HG03280 (cell line): ENCODE data around the gene MYO1G.

Experiments
- ATAC-seq: cut with Tn5 transposase; IDR thresholded peaks from one replicate; pipeline ENCODE4 v1.9.1; 2021; ENCODE audit warnings: mild to moderate bottlenecking, moderate library complexity; ENCODE audit not compliant: unreplicated experiment

Gene MYO1G

DNA sequence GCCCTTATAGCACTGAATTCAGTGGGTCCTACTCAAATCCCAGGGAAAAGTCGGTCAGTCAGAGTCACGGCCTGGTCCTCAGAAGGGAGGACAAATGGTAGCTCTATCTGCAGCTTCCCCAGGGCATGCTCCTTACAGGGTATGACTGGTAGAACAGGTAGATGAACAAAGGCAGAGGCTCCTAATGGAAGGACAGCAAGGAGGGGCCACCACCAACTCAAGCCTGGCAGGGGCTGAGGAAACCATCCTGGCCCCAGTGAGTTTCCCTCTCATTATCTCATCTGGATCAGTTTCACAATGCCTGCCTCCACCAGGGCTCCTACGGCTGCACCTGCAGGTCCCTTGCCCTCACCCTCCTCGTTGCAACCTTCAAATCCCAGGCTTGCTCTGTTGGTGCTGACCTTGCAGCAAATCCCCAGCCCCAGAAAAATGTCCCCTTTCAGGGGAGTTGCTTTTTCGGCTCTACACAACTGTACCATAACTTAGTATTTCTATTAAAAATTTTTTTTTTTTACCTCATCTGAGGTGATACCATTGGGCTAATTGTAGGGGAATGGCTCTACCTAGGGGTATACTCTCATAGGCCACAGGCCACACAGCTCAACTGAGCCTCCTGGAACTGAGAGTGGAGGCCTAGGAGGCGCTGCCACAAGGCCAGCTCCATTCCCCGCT, 2.4 kb upstream of the MYO1G start:
- ATAC-seq, result peak; percentile 2

DNA sequence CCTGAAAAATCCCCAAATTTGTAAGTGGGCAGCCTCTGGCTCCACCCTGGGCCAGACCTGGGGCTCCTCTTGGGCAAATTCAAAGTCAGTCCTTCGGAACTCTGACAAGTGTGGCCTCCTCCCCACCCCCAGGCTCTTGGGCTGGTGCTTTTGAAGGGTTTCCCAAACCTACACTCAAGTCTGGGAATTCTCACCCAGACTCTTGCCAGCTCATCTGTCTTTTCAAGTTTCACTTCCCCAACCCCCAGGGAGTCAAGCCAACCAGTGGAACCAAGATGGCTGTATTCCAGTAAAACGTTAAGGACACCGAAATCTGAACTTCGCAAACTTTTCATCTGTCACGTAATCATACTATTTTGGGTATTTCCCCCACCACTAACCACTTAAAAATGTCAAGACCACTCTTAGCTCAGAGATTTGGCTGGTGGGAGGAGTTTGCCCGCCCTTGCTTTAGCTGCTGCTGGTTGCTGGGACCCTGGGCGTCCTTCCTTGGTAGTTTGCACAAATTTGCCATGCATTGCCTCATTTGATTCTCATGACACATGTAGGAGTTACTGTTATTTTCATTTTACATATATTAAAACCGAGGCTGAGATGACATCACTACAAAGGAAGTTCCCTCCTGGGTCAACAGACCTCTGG, 1.7 kb upstream of the MYO1G start:
- ATAC-seq, result peak; percentile 48

DNA sequence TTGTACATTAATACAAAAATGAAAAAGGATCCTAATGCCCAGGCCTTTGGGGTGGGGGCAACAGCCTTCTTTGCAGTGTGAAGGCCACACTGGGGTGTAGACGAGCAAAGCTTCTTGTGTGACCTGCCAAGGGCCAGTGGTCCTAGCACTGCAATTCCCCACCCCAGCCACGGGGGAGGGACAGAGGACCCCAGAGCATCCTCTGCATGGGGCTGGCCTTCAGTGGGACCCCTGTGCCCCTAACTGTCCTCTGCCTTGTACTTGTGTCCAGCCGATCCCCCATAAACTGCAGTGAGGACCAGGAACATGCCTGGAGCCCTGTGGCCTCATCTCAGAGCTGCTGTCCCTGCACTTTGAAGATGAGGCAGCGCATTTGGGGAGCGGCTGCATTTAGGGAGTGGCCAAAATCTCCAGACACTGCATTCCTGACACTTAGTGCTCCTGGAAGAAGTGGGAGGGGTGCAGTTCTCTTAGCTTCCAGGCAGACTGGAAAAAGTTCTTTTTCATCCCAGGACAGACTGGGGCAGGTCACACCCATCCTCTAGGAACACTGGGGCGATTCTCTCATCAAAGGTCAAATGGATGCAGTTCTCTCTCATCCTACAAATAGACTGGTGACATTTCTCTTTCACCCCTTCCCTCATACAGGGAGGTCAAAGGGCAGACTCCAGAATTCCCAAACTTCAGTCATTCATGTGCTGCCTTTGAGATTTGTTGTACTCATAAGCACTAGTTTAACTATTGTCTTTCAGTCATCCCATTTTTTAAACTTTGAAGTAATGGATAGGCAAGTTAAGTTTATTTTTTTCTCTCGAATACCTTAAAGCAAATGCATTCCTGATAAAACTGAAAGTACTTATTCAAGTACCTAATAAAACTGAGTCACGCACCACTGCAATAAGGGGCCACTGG, 922 bp upstream of the MYO1G start:
- peak; percentile 22 for ATAC-seq

DNA sequence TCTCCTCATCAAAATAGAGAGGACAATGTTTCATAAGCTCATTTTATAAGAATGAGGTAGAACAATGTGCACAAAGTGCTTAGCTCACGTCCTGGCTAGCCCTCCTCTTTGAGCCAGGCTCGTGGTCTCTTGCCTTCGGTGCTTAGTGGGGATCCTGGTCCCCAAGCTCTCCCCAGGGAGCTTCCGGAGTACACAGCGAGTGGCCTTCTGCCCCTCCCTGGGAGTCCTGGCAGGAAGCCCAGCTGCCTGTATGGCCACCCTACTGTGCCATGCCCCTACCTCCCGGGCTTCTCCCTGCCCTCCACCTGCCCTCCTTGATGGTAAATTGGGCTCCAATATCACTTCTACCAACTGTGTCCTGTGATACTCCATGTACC, 868 bp downstream of the MYO1G start:
- no peak for ATAC-seq

DNA sequence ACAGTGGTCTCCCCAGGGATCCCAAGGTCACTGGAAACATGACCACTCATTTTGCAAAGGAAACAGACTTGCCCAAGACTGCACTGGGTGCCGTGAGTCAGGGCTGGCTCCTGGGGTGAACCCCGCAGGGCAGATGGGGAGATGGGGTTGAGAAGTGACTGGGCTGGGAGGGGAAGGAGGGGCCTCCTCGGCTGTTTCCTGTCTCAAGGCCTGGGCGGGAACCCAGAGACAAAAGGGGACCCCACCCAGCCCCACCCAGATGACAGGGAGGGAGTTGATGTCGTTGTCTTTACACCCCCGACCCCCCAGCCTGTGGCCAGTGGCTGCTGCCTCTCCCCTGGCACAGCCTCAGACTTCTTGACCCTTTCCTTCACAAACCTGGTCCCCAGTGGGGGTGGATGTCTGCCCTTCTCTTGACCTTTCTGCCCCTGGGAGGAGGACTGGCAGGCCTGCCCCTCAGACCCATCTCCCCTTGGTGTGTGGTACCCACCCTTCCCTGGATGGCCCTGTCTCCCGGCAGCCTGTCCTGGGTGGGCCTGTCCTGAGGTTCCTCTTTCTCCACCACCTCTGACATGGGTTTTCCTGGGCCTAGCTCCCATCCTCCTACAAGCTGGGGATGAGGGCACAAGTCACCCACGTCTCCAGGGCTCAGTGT, 1.4 kb downstream of the MYO1G start:
- ATAC-seq, result no peak

DNA sequence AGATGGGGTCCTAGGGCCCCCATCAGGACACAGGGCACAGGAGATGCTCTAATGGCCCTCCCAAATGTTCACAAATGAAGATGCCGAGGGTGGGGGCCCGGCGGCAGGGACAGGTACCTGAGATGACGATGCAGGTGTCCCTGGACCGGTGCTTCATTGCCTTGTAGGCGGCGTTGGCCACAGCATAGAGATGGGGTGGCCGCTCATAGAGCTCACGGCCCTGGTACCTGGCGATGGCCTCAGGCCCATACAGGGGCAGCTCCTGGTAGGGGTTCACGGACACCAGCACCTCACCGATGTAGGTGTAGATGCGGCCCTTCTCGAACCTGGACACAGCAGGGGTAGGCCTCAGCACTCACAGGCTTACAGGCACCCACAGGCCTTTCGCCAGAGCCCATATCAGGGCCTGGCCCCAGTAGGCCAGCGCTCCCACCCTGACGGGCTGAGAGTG, 2.0 kb downstream of the MYO1G start:
- no peak for ATAC-seq

DNA sequence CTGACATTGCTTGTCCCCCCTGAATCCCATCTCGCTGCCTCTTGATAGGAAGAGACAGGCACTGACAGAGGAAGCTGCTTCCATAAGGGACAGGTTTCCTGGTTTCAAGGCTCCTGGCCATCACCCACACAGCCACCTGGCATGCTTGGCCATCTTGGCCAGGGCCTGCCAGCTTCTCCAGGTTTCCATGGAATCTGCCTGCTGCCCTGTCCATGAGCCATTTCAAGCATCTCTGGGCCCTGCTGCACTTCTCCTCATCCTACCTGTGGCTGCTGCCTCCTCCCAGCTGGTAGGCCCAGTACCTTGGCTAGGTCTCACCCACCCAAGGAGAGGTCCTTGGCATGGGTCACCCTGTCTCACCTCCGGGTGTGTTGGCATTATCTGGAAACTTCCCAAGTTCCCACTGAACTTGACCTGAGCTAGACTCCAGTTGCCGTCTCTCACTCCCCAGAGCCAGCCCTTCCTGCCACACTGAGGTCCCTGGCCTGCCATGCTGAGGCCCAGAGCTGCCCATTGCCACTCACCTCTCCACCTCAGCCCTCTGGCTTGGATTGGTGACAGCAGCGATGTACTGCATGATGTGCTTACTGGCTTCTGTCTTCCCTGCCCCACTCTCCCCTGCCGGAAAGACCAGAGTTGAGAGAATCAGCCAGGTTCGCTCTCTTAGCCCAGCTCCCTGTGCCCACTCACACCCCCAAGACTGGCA, 2.6 kb downstream of the MYO1G start:
- no peak for ATAC-seq

DNA sequence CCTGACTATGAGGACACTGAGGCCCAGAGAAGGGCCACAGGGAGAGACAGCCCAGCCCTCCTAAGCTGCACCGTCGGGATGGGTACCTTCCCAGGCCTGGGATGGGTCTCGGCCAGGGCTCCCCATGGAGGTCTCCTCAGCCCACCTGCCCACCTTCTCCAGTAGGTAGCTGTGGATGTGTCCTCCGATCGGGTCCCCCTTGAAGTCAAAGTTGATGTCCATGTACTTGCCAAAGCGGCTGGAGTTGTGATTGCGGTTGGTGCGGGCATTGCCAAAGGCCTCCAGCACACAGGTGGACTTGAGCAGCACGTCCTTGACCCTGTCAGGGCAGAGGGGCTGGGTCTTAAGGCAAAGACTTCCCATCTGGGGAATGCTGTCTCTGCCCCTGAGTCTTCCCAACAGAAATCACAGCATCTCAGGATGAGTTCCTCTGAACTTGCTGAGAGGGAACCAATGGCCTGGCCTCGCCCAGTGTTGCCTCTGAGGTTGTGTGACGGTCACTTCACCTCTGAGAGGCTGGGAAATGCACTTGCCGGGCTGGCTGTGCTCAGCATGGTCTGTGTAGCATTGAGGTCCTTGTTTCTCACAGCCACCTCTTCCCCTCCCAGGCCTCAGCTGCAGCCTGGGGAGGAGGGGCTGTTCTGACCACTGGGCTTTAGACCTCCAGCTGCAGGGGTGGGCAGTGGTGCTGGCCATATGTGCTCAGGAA, 3.3 kb downstream of the MYO1G start:
- ATAC-seq, result no peak

DNA sequence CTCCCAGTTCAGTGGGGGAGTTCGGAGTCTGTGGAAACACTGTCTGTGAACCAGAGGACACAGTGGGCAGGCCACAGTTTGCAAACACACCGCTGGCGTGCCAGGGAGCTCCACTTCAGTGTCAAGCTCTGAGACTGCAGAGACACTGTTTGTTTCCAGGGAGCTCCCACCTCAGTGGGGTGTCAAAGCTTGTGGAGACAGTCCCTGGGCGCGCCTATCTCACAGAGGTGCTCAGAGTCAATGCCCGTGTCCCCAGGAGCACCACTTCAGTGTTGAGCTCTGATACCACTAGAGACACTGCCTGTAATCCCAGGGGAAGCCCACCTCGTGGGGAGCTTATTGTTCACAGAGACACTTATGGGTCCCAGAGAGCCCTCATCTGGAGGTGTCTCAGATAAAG, 4.3 kb downstream of the MYO1G start:
- ATAC-seq, result no peak

DNA sequence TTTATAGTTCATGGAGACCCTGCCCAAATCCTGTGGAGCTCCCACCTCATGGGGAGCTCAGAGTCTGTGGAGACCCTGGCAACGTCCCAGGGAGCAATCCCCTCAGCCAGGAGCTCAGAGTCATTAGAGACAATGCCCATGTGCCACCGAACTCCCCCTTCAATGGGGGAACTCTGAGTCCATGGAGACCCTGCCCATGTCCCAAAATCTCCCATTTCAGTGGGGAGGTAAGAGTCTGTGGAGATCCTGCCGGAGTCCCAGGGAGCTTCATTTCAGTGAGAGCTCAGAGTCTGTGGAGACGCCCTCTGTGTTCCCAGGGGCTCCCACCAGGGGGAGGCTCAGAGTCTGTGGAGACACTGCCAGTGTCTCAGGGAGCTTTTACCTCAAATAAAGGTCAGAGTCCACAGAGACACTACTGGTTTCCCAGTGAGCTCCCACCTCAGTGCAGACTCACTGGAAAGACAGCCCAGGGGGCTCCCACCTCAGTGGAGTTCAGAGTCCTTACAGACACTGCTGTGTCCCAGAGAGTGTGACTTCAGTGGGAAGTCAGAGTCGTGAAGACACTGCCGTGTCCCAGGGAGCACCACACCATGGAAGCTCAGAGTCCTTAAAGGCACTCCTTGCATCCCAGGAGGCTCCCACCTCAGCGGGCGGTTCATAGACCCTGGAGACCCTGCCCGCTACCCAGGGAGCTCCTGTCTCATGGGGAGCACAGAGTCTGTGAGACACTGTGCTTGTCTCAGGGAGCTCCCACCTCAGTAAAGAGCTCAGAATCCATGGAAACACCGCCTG, 5.0 kb downstream of the MYO1G start:
- ATAC-seq, result no peak

DNA sequence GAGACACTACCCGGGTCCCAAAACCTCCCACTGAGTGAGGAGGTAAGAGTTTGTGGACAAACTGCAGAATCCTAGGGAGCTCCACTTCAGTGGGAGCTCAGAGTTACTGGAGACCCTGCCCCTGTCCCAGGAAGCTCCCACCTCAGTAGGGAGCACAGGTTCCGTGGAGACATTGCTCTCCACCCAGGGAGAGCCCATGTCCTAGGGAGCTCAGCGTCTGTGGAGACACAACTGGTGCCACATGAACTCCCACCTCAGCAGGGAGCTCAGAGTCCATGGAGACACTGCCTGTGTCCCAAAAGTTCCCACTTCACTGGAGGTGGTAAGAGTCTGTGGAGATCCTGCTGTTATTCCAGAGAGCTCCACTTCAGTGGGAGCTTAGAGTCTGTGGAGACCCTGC, 6.3 kb downstream of the MYO1G start:
- ATAC-seq, result no peak

DNA sequence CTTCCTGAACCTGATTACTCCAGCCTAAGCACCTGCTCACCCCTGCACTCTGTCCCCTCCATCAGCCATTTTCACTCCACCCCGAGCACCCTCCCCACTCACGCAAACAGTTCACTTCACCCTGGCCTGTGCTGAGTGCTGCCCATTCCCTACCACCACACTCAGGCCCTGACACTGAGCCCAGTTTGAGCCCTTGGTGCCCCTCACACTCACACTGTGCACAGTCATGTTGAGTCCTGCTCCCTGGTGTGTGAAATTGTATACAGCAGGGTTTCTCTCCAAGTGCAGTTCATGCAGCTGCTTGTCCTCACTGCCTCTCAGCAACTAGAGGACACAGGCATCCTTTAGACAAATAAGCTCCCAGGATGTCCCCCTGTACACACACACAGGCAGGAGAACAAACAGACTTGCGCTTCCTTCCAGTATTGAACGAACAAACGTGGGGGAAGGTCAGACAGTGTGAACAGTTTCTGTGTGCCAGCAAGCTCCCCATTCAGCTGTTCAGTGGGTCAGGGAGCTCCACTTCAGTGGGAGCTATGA, 6.8 kb downstream of the MYO1G start:
- no peak for ATAC-seq

DNA sequence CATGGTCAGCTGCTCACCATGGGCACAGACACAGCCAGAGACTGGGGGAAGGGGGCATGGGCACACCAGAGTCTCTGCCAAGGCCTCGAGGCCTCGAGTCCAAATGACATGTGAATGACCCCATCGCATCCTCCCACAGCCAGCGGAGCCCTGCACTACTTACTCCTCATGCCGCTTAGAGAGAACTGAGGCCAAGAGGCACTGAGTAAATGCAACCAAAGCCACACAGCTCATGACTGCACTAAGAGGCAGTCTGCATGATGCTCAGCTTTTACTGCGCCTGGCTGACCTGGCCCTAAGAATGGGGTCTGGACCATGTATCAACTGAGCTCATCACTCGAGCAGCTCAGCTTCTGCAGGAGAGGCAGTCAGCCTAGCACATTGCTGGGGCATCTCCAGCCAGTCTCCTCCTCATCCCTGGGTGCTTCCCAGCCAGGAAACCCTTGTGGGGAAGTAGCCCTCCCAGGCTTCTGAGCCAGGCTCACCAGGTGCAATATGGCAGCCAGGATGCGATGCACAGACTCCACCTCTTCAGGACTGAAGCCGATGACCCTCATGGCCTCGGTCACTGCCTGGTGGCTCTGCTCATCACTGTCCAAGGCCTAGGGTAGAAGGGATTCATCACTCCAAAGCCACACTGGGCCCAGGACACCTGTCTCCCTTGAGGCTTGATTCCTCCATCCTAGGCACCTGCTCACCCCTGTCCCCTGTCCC, 7.5 kb downstream of the MYO1G start:
- ATAC-seq, result no peak

DNA sequence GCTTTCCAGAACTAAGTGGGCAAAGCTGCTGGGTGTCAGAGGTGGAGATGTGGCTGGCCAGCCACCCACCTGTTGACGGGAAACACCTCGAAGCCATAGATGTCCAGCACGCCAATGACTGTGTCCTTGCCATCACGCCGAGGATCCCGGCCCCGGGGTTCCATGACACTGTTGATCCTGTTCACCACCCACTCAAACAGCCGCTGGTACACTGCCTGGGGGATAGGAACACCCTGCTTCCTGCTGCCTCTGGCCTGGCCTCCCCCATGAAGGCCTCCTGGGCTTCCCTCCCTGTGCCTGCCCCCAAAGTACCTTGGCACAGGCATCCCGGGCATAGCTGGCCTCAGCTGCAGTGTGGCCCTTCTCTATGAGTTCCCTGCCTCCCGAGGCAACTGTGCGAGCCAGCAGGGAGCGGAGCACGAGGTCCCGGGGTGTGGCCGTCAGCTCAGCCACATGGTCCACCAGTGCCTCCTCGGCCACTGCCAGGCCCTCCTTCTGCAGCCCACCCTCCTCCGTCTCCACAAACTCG, 8.2 kb downstream of the MYO1G start:
- no peak for ATAC-seq

DNA sequence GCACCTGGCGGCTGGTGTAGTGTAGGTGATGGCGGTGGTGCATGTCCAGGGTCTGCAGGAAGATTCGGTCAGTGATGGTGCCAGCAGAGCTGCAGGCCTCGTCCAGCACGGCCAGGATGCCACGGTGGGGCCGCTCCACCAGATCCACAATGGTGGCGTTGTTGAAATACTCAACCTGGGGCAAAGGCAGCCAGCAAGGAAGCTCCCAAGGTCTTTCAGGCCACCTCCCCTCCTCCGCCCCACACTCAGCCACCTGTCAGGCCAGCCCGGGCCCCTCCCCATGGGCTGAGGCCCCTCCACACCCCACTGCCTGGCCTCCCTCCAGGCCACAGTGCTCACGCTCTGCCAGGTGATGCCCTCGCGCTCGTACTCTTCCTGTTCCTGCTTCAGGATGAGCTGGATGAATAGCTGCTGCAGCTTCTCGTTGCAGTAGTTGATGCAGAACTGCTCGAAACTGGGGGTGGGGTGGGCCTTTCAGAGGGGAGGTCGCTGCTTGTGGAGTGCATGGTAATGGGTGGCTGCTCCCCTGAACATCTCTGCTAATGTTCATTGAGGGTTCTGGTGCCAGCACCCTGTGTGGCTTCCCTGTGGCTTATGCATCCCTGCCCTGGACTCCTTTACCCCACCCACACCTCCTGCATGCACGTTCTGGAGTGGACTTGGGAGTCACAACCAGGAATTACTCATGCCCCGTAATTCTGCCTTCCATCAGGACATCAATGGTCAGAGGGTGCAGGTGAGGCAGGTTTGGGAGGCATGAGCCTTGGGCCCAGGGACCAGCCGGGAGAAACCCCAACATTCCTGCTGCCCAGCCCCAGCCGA, 8.9 kb downstream of the MYO1G start:
- ATAC-seq, result no peak

DNA sequence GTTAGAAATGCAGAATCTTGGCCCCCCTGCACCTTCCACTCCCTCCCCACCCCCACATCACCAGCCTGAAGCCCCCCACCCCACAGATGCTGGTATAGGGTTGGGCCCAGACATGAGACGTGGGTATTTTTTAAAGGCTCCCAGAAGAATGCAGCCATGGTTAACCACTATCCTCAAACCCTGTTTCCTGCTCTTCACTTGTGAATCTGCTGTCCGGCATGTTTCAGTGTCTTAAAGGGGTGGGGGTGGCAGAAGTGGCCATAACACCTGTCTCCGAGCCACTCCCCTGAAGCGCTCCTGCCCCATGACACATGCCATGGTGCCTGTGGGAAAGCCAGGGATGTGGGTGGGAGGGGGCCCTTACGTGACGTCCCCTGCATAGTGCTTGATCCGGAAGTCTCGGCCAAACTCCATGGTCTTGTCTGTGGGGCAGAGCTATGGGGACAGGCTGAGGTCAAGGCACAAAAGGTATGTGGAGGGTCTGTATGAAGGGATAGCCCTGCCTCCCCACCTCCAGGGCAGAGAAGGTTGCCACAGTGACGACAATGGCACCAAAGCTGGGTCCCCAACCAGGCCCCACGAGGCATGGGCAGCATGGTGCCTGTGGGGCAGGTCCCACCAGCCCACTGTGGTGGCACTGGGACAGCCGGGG, 9.6 kb downstream of the MYO1G start:
- ATAC-seq, result no peak
